HepG2 (cell line): Measurements from ENCODE around the gene PIK3R1. TPM values are rescaled to one million over a fixed set of nuclear protein-coding genes. Genes with fewer than 3 reads are reported as not detected.
A peak's percentile ranks its signal among the peaks of the same experiment; 100 is the strongest.

Experiments
- ATAC-seq: fragments of 200-7000 bp; cut with Tn5 transposase; 3 replicates; pipeline ENCODE4 v1.9.1; 2020; ENCODE audit warnings: mild to moderate bottlenecking, moderate library complexity
- BruUV-seq: library from RNA; stranded (reverse); fragments of 400-500 nt; replicated peaks from 2 replicates; lab custom pipeline; 2021; lab: Mats Ljungman, UMichigan
- CTCF ChIA-PET: fragments of 300-600 bp; formaldehyde crosslinking; extraction: SDS; loops from one replicate; lab custom pipeline; 2021; ENCODE audit warnings: low total read pairs, inconsistent platforms, low intra/inter-chr PET ratio; lab: Yijun Ruan, JAX
- POLR2A ChIA-PET: fragments of 350-600 bp; sonication (Branson Sonifier 250); formaldehyde crosslinking; loops from one replicate; lab custom pipeline; 2020; ENCODE audit warnings: antibody characterized with exemption, inconsistent platforms; lab: Yijun Ruan, JAX
- DNase-seq: peaks from one replicate; pipeline ENCODE4 v3.0.0-alpha.2; 2015; ENCODE audit warnings: low spot score
- FAIRE-seq: peaks from 3 replicates; lab custom pipeline; 2011; peaks lifted over from hg19 to GRCh38; lab: Jason Lieb, UNC
- H2AFZ ChIP-seq: one replicate; pipeline ENCODE4 v1.6.1; 2011; ENCODE audit warnings: low read length, inconsistent platforms
- H3K27ac ChIP-seq: fragments of 300-600 bp; 3 replicates; pipeline ENCODE4 v1.8.0; 2011; ENCODE audit warnings: mixed run types, mild to moderate bottlenecking, mixed read lengths, low read length, inconsistent platforms; ENCODE audit not compliant: insufficient read depth; ENCODE audit errors: extremely low read length
- H3K27me3 ChIP-seq, 2 experiments: fragments of 200-600 bp in 1 of 2; 2 replicates in 1 of 2; 3 replicates in 1 of 2; pipeline versions ENCODE4 v1.6.0 to v1.8.0; 2011; ENCODE audit warnings: low read length in 2 of 2, mild to moderate bottlenecking in 2 of 2, moderate library complexity in 2 of 2, inconsistent platforms in 1 of 2; ENCODE audit not compliant: insufficient read depth in 2 of 2, control insufficient read depth in 1 of 2
- H3K36me3 ChIP-seq, 2 experiments: fragments of 200-600 bp in 1 of 2; replicated peaks in 1 of 2; 2 replicates in 1 of 2; 3 replicates in 1 of 2; pipeline versions ENCODE4 v1.5.1 to v1.8.0; 2011; ENCODE audit warnings: low read length in 2 of 2, inconsistent platforms in 1 of 2; ENCODE audit not compliant: insufficient read depth in 2 of 2, control insufficient read depth in 1 of 2
- H3K4me1 ChIP-seq: 2 replicates; pipeline ENCODE4 v1.5.1; 2012; ENCODE audit warnings: low read length, inconsistent platforms; ENCODE audit not compliant: insufficient read depth
- H3K4me2 ChIP-seq: 2 replicates; pipeline ENCODE4 v1.6.0; 2011; ENCODE audit warnings: low read depth, low read length, inconsistent platforms
- H3K4me3 ChIP-seq, 3 experiments: fragments of 200-600 bp in 1 of 3; sonication (generic), shearing (Covaris generic) in 1 of 3; replicated peaks in 1 of 3; 2 replicates each; pipeline ENCODE4 v1.5.1; 2011 to 2016; ENCODE audit warnings: low read length in 3 of 3, inconsistent platforms in 2 of 3, low read depth in 2 of 3, mild to moderate bottlenecking in 2 of 3, control low read depth in 1 of 3, mixed read lengths in 1 of 3; ENCODE audit not compliant: insufficient read depth in 1 of 3
- H3K79me2 ChIP-seq: one replicate; pipeline ENCODE4 v1.6.1; 2011; ENCODE audit warnings: low read length, inconsistent platforms; ENCODE audit not compliant: insufficient read depth
- H3K9ac ChIP-seq: 2 replicates; pipeline ENCODE4 v1.6.0; 2011; ENCODE audit warnings: mild to moderate bottlenecking, low read depth, low read length, inconsistent platforms; ENCODE audit not compliant: insufficient read depth
- H3K9me3 ChIP-seq: 2 replicates; pipeline ENCODE4 v1.5.1; 2012; ENCODE audit warnings: mild to moderate bottlenecking, low read length
- H4K20me1 ChIP-seq: 2 replicates; pipeline ENCODE4 v1.6.0; 2011; ENCODE audit warnings: inconsistent platforms, mild to moderate bottlenecking, low read length, moderate library complexity; ENCODE audit not compliant: insufficient read depth
- GABPB1 ChIP-seq: IDR thresholded peaks from 2 replicates; pipeline ENCODE4 v1.6.1; 2016; ENCODE audit warnings: mild to moderate bottlenecking, missing genetic modification reagents, moderate library complexity, missing compliant biosample characterization
- HIC2 ChIP-seq: sonication (generic); formaldehyde crosslinking; IDR thresholded peaks from 2 replicates; pipeline ENCODE4 v1.9.0; 2022; ENCODE audit warnings: low read depth, missing genetic modification reagents
- HNRNPL ChIP-seq: fragments of 200-400 bp; formaldehyde crosslinking; IDR thresholded peaks from 2 replicates; pipeline ENCODE4 v1.6.1; 2017; ENCODE audit warnings: mild to moderate bottlenecking, low read depth, low read length
- KMT2A ChIP-seq: sonication (generic); formaldehyde crosslinking; IDR thresholded peaks from 2 replicates; pipeline ENCODE4 v1.4.0; 2020; ENCODE audit warnings: missing genetic modification reagents
- MEIS1 ChIP-seq: sonication (generic); formaldehyde crosslinking; IDR thresholded peaks from 2 replicates; pipeline ENCODE4 v1.9.0; 2021; ENCODE audit warnings: mild to moderate bottlenecking, missing genetic modification reagents, moderate library complexity, borderline replicate concordance
- MXD4 ChIP-seq: IDR thresholded peaks from 2 replicates; pipeline ENCODE4 v1.6.1; 2016; ENCODE audit warnings: mild to moderate bottlenecking, missing biosample characterization, missing genetic modification reagents
- MYC ChIP-seq: sonication (generic); formaldehyde crosslinking; IDR thresholded peaks from 2 replicates; pipeline ENCODE4 v1.9.0; 2021; ENCODE audit warnings: missing genetic modification reagents, borderline replicate concordance
- NFKB2 ChIP-seq: sonication (generic); formaldehyde crosslinking; IDR thresholded peaks from 2 replicates; pipeline ENCODE4 v1.4.0; 2020; ENCODE audit warnings: missing genetic modification reagents, borderline replicate concordance
- PAF1 ChIP-seq: IDR thresholded peaks from 2 replicates; pipeline ENCODE4 v1.6.1; 2016; ENCODE audit warnings: missing genetic modification reagents, missing compliant biosample characterization
- PLSCR1 ChIP-seq: sonication (generic); formaldehyde crosslinking; IDR thresholded peaks from 2 replicates; pipeline ENCODE4 v1.5.0; 2020; ENCODE audit warnings: missing genetic modification reagents, mild to moderate bottlenecking, borderline replicate concordance
- RXRA ChIP-seq: sonication (generic); formaldehyde crosslinking; IDR thresholded peaks from 2 replicates; pipeline ENCODE4 v1.5.1; 2020; ENCODE audit warnings: missing genetic modification reagents
- ZFP41 ChIP-seq: sonication (generic); formaldehyde crosslinking; IDR thresholded peaks from 2 replicates; pipeline ENCODE4 v1.4.0; 2020; ENCODE audit warnings: mild to moderate bottlenecking, missing genetic modification reagents, borderline replicate concordance
- ZNF292 ChIP-seq: sonication (generic); formaldehyde crosslinking; IDR thresholded peaks from 2 replicates; pipeline ENCODE4 v1.8.1; 2022; ENCODE audit warnings: mild to moderate bottlenecking, low read depth, missing genetic modification reagents, borderline replicate concordance
- ZNF709 ChIP-seq: sonication (generic); formaldehyde crosslinking; IDR thresholded peaks from 2 replicates; pipeline ENCODE4 v1.5.0; 2020; ENCODE audit warnings: mild to moderate bottlenecking, missing genetic modification reagents
- ZNF761 ChIP-seq: sonication (generic); formaldehyde crosslinking; conservative IDR thresholded peaks from 2 replicates; pipeline ENCODE4 v1.4.0; 2020; ENCODE audit warnings: mild to moderate bottlenecking, missing genetic modification reagents
- ZNF841 ChIP-seq: sonication (generic); formaldehyde crosslinking; IDR thresholded peaks from 2 replicates; pipeline ENCODE4 v1.8.1; 2023; ENCODE audit warnings: missing genetic modification reagents, borderline replicate concordance
- WGBS: methylation state at CpG from one replicate; pipeline ENCODE4 v1.1.6; 2017; ENCODE audit warnings: low lambda C conversion rate; 5-methylcytosine and 5-hydroxymethylcytosine counted together
- in situ Hi-C: cut with HindIII; loops from 2 replicates; pipeline ENCODE4 v1.10.0; 2017; ENCODE audit warnings: low pct_unique_long_range_greater_than_20kb; ENCODE audit not compliant: extremely low pct_ligation_motif_present
- intact Hi-C: fragments of 100-400 bp; cut with micrococcal nuclease; formaldehyde crosslinking; loops from one replicate; pipeline ENCODE4 v1.10.0; 2022; ENCODE audit not compliant: unreplicated experiment
- polyA plus RNA-seq, 8 experiments: library from polyadenylated mRNA; depleted of rRNA in 3 of 8; stranded (reverse) in 7 of 8; unstranded in 1 of 8; fragments of >200 nt; fragmentation: Illumina TruSeq in 4 of 8; extraction: Trizol in 4 of 8; gene quantifications; 2 replicates each; pipeline versions ENCODE4 v1.2.1 to v1.2.3, GENCODE V29; 2011 to 2016; ENCODE audit warnings: low read depth in 4 of 8, missing spikeins in 1 of 8, mixed read lengths in 1 of 8; ENCODE audit not compliant: insufficient read depth in 1 of 8
- total RNA-seq, 5 experiments: library from RNA; depleted of rRNA; stranded (reverse); fragments of >200 nt; fragmentation: Illumina TruSeq; extraction: Trizol; gene quantifications; 2 replicates each; pipeline ENCODE4 v1.2.3, GENCODE V29; 2016; ENCODE audit warnings: low read depth in 1 of 5
- TF ChIP-seq, protein P1 (sequence below): sonication (generic); formaldehyde crosslinking; IDR thresholded peaks from 2 replicates; pipeline ENCODE4 v1.5.0; 2020; ENCODE audit warnings: mild to moderate bottlenecking, missing genetic modification reagents

PIK3R1 gene
- total and polyA plus RNA-seq, 2 of the 13 experiments (the other 11 are each of a cell fraction or from before 2014, with no cell fraction given): 8.4 to 21.3 TPM

- peaks cover 0 to 2% of the 10 kb centered on the region in 2 experiments; a peak in 1 of 5 replicates for H3K27me3 ChIP-seq
- no TSS peak for BruUV-seq
- no peak for ATAC-seq
- H4K20me1 ChIP-seq: peaks cover 11% of the 10 kb centered on the region
- peaks cover 35% of the 10 kb centered on the region for H3K79me2 ChIP-seq
- peak overlapping the region; percentile 93 to 99 (median 95) for H3K4me3 ChIP-seq
- H2AFZ ChIP-seq: no peak overlapping the region
- no peaks in the 10 kb centered on the region for H3K36me3 ChIP-seq
- peak overlapping the region; percentile 91 for H3K9ac ChIP-seq
- peak overlapping the region; percentile 73 for H3K4me2 ChIP-seq
- in situ Hi-C loops (no loop called here), intact Hi-C loops (no loop called here)
- FAIRE-seq: no peak
- H3K9me3 ChIP-seq: peaks cover 23% of the 10 kb centered on the region
- DNase-seq: no peak
- CTCF ChIA-PET: no interaction called here
- under 1% methylated on average over 15 of the region's 37 CpGs for WGBS
- peaks cover 30% of the 10 kb centered on the region for H3K4me1 ChIP-seq
- H3K27ac ChIP-seq: peak overlapping the region; percentile 93
- POLR2A ChIA-PET: interaction anchor here (1.0 to 3.9 kb wide), 12 partner anchors 10 to 721 kb away, joined by 3 to 40 read pairs (median 10); no protein-coding TSS in a partner anchor
- TF ChIP-seq ZNF292 (CRISPR knock-in tag): peak; percentile 48; the same call in 1 of the 2 replicates
- 0 out of 2 replicates have a peak, but pooled peaks have one; percentile 8 for TF ChIP-seq GABPB1 (CRISPR knock-in tag)
- TF ChIP-seq MXD4 (CRISPR knock-in tag): 0 out of 2 replicates have a peak, but pooled peaks have one; percentile 1
- TF ChIP-seq RXRA (CRISPR knock-in tag): 0 out of 2 replicates have a peak, but pooled peaks have one; percentile 58
- no peak for TF ChIP-seq ZFP41
- TF ChIP-seq ZNF709 (CRISPR knock-in tag): 0 out of 2 replicates have a peak, but pooled peaks have one; percentile 49
- TF ChIP-seq NFKB2 (CRISPR knock-in tag): no peak
- TF ChIP-seq HNRNPL: peak; percentile 84; the same call in 1 of the 2 replicates
- TF ChIP-seq HIC2 (CRISPR knock-in tag): 0 out of 2 replicates have a peak, but pooled peaks have one; percentile 63
- TF ChIP-seq PAF1 (CRISPR knock-in tag): no peak
- 0 out of 2 replicates have a peak, but pooled peaks have one; percentile 8 for TF ChIP-seq MEIS1 (CRISPR knock-in tag)
- TF ChIP-seq ZNF841 (CRISPR knock-in tag): no peak
- 0 out of 2 replicates have a peak, but pooled peaks have one; percentile 7 for TF ChIP-seq MYC
- TF ChIP-seq ZNF761 (CRISPR knock-in tag): no peak
- 0 out of 2 replicates have a peak, but pooled peaks have one; percentile 12 for TF ChIP-seq KMT2A (CRISPR knock-in tag)
- TF ChIP-seq PLSCR1 (CRISPR knock-in tag): 0 out of 2 replicates have a peak, but pooled peaks have one; percentile 57
- TF ChIP-seq, protein P1, sequence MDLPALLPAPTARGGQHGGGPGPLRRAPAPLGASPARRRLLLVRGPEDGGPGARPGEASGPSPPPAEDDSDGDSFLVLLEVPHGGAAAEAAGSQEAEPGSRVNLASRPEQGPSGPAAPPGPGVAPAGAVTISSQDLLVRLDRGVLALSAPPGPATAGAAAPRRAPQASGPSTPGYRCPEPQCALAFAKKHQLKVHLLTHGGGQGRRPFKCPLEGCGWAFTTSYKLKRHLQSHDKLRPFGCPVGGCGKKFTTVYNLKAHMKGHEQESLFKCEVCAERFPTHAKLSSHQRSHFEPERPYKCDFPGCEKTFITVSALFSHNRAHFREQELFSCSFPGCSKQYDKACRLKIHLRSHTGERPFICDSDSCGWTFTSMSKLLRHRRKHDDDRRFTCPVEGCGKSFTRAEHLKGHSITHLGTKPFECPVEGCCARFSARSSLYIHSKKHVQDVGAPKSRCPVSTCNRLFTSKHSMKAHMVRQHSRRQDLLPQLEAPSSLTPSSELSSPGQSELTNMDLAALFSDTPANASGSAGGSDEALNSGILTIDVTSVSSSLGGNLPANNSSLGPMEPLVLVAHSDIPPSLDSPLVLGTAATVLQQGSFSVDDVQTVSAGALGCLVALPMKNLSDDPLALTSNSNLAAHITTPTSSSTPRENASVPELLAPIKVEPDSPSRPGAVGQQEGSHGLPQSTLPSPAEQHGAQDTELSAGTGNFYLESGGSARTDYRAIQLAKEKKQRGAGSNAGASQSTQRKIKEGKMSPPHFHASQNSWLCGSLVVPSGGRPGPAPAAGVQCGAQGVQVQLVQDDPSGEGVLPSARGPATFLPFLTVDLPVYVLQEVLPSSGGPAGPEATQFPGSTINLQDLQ (CRISPR knock-in tag): peak; percentile 17; the same call in 1 of the 2 replicates
Observed at GRCh38 chr5:68214482-68215207, 911 bp upstream of the PIK3R1 start.
